ENCODE data around the gene LTBP3.

GRCh38 chr11:65559951-65560537 is 1.9 kb upstream of the LTBP3 start:
- TF ChIP-seq CTCF (IDR thresholded peaks at IDR 0.05; ENCODE audit: low read depth, low read length, missing input control) (no peak), SP1 (IDR thresholded peaks at IDR 0.05) (no peak), YY1 (IDR thresholded peaks at IDR 0.05) (no peak), GABPA (IDR thresholded peaks at IDR 0.05 in 1 of 2, conservative IDR thresholded peaks at IDR 0.05 in 1 of 2) (no peak), JUND (IDR thresholded peaks at IDR 0.05) (no peak), RXRA (IDR thresholded peaks at IDR 0.05) (no peak), RAD21 (IDR thresholded peaks at IDR 0.05) (no peak)
- TF ChIP-seq, protein P1, sequence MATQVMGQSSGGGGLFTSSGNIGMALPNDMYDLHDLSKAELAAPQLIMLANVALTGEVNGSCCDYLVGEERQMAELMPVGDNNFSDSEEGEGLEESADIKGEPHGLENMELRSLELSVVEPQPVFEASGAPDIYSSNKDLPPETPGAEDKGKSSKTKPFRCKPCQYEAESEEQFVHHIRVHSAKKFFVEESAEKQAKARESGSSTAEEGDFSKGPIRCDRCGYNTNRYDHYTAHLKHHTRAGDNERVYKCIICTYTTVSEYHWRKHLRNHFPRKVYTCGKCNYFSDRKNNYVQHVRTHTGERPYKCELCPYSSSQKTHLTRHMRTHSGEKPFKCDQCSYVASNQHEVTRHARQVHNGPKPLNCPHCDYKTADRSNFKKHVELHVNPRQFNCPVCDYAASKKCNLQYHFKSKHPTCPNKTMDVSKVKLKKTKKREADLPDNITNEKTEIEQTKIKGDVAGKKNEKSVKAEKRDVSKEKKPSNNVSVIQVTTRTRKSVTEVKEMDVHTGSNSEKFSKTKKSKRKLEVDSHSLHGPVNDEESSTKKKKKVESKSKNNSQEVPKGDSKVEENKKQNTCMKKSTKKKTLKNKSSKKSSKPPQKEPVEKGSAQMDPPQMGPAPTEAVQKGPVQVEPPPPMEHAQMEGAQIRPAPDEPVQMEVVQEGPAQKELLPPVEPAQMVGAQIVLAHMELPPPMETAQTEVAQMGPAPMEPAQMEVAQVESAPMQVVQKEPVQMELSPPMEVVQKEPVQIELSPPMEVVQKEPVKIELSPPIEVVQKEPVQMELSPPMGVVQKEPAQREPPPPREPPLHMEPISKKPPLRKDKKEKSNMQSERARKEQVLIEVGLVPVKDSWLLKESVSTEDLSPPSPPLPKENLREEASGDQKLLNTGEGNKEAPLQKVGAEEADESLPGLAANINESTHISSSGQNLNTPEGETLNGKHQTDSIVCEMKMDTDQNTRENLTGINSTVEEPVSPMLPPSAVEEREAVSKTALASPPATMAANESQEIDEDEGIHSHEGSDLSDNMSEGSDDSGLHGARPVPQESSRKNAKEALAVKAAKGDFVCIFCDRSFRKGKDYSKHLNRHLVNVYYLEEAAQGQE (IDR thresholded peaks at IDR 0.05), result no peak

Measured in liver (tissue), 3 donors.